OCI-LY1 (cell line): ENCODE data around the gene DBF4.

Experiments
- CTCF ChIP-seq: fragments of 200-600 bp; sonication (generic), shearing (Covaris generic); IDR thresholded peaks from 2 replicates; pipeline ENCODE4 v1.5.1; 2017; ENCODE audit warnings: mild to moderate bottlenecking, antibody characterized with exemption, low read length, moderate library complexity, mixed read lengths
- EZH2 ChIP-seq: fragments of 200-600 bp; sonication (generic), shearing (Covaris generic); IDR thresholded peaks from 2 replicates; pipeline ENCODE4 v1.8.0; 2017; ENCODE audit warnings: borderline replicate concordance, mixed run types, mild to moderate bottlenecking, antibody characterized with exemption, low read length, moderate library complexity, mixed read lengths

DNA sequence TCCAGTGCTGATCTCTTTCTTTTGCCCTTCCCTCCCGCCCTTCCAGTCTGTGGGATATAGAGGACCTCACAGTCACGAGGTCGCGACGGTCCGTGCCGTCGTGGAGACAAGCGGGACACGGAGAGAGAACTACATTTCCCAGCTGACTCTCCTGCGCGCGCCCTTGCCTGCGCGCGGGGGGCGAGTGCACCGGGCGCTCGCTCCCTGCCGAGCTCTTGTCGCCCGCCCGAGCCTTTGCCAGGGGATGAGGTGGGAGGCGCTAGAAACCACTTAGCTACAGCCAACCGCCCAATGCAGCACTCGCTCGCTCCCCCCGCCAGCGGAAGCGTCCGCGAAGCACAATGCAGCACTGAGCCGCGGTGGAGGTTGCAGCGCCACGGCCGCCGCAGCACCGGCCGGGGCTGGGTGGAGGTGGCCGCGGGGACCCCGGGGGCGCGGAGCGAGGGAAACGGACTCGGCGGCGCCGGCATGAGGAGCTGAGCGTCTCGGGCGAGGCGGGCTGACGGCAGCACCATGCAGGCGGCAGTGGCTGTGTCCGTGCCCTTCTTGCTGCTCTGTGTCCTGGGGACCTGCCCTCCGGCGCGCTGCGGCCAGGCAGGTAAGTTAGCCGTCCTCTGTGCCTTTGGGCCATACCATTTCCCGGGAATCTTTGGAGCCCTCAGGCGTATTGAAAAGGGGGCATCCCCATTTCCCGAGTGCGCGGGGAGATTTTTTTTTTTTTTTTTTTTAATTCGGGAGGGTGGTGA, 57.8 kb downstream of the DBF4 start, which contains the start of gene ADAM22:
- TF ChIP-seq CTCF (peak; percentile 38), EZH2 (no peak)
